BJ (cell line): ENCODE results near the gene SDSL. TPM values are rescaled to one million over a fixed set of nuclear protein-coding genes. Genes with fewer than 3 reads are reported as not detected.
A peak's percentile ranks its signal among the peaks of the same experiment; 100 is the strongest.

Experiments used
- CTCF ChIA-PET: fragments of 350-600 bp; formaldehyde crosslinking; extraction: SDS; loops from one replicate; lab custom pipeline; 2021; ENCODE audit warnings: antibody characterized with exemption, inconsistent platforms; lab: Yijun Ruan, JAX
- POLR2A ChIA-PET: fragments of 300-600 bp; sonication (Branson Sonifier 250); formaldehyde crosslinking; extraction: SDS; loops from one replicate; lab custom pipeline; 2021; ENCODE audit warnings: antibody characterized with exemption; lab: Charles Lee
- DNase-seq: peaks from one replicate; pipeline ENCODE4 v3.0.0-alpha.2; 2011; ENCODE audit warnings: low read depth
- H3K27me3 ChIP-seq: 2 replicates; pipeline ENCODE4 v1.6.0; 2011; ENCODE audit warnings: low read length; ENCODE audit not compliant: control insufficient read depth, insufficient read depth
- H3K36me3 ChIP-seq: 2 replicates; pipeline ENCODE4 v1.5.1; 2011; ENCODE audit warnings: low read length; ENCODE audit not compliant: control insufficient read depth, insufficient read depth
- H3K4me3 ChIP-seq: 2 replicates; pipeline ENCODE4 v1.5.1; 2011; ENCODE audit warnings: low read depth, mild to moderate bottlenecking, control low read depth, low read length
- polyA plus RNA-seq: library from polyadenylated mRNA; depleted of rRNA; stranded (reverse); fragments of >200 nt; gene quantifications from 2 replicates; pipeline ENCODE4 v1.2.3, GENCODE V29; 2011
- TF ChIP-seq, protein P1 (sequence below): IDR thresholded peaks from 2 replicates; pipeline ENCODE4 v1.5.1; 2011; ENCODE audit warnings: low read depth, mild to moderate bottlenecking, control low read depth, inconsistent platforms, low read length, moderate library complexity; ENCODE audit not compliant: insufficient read depth

The SDSL gene
- polyA plus RNA-seq, 1 experiment = 13.2 TPM

- DNase-seq = no peak
- H3K27me3 ChIP-seq = peaks cover 13% of the 10 kb centered on the region
- H3K4me3 ChIP-seq = no peak overlapping the region
- ChIA-PET POLR2A (no interaction called here), CTCF (interaction anchor here (0.6 to 2.5 kb wide), 5 partner anchors 17 to 455 kb away, joined by 3 to 7 read pairs (median 4); no protein-coding TSS in a partner anchor)
- H3K36me3 ChIP-seq = no peaks in the 10 kb centered on the region
- TF ChIP-seq, protein P1, sequence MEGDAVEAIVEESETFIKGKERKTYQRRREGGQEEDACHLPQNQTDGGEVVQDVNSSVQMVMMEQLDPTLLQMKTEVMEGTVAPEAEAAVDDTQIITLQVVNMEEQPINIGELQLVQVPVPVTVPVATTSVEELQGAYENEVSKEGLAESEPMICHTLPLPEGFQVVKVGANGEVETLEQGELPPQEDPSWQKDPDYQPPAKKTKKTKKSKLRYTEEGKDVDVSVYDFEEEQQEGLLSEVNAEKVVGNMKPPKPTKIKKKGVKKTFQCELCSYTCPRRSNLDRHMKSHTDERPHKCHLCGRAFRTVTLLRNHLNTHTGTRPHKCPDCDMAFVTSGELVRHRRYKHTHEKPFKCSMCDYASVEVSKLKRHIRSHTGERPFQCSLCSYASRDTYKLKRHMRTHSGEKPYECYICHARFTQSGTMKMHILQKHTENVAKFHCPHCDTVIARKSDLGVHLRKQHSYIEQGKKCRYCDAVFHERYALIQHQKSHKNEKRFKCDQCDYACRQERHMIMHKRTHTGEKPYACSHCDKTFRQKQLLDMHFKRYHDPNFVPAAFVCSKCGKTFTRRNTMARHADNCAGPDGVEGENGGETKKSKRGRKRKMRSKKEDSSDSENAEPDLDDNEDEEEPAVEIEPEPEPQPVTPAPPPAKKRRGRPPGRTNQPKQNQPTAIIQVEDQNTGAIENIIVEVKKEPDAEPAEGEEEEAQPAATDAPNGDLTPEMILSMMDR = no peak
These were observed 34.6 kb downstream of the SDSL start for GRCh38 chr12:113456761-113457160.

GRCh38 chr12:113457185-113457584 lies 35.0 kb downstream of the SDSL start:
- H3K36me3 ChIP-seq = no peaks in the 10 kb centered on the region
- ChIA-PET POLR2A (no interaction called here), CTCF (interaction anchor here (0.6 to 2.5 kb wide), 7 partner anchors 9 to 455 kb away, joined by 3 to 7 read pairs (median 3); no protein-coding TSS in a partner anchor)
- H3K4me3 ChIP-seq = no peak overlapping the region
- peaks cover 13% of the 10 kb centered on the region for H3K27me3 ChIP-seq
- no peak for DNase-seq
- TF ChIP-seq, protein P1 = no peak

DNA sequence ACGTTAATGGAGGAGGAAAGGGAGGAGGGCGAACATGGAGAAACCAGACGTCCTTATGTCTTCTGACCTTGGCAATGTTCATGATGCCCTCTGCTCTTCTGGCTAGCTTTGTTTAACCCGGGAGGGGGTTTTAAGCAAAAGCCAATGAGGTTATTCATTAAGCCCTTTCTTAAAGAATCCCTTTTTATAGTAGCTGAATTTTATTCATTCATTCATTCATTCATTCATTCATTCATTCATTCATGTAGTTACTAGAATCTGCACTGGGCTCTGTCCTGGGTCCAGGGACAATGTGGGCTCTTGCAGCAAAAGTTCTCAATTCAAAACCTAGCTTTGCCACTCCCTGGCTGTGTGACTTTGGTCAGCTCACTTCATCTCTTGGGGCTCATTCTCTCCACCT lies 35.5 kb downstream of the SDSL start:
- Histone ChIP-seq H3K4me3 (no peak overlapping the region), H3K27me3 (peaks cover 13% of the 10 kb centered on the region), H3K36me3 (no peaks in the 10 kb centered on the region)
- CTCF ChIA-PET = interaction anchor here (1.0 to 2.5 kb wide), 5 partner anchors 8 to 455 kb away, joined by 3 to 7 read pairs (median 3); no protein-coding TSS in a partner anchor
- POLR2A ChIA-PET = no interaction called here
- DNase-seq = no peak
- TF ChIP-seq, protein P1 = no peak

DNA sequence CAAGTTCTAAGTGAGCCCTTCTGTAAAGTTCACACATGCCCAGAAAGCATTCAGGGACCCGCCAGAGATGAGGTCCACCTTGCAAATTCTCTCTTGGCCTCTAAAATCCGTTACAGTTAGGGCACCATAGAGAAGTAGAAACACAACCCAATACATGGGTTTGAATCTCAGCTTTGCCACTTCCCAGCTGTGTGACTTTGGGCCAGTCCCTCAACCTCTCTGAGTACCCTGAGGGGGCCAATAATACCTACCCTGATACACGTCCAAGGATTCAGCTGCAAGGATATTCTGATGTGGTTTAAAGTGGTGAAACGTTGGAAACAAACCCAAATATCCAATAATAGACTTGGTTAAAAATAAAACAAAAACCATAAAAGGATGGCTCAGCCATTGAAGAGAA lies 37.8 kb downstream of the SDSL start:
- H3K36me3 ChIP-seq = no peaks in the 10 kb centered on the region
- H3K4me3 ChIP-seq = no peak overlapping the region
- TF ChIP-seq, protein P1 = no peak
- CTCF ChIA-PET = interaction anchor here (0.8 to 4.5 kb wide), 4 partner anchors 19 to 471 kb away, joined by 3 to 33 read pairs (median 6); no protein-coding TSS in a partner anchor
- peaks cover 35% of the 10 kb centered on the region for H3K27me3 ChIP-seq
- POLR2A ChIA-PET = no interaction called here
- no peak for DNase-seq

DNA sequence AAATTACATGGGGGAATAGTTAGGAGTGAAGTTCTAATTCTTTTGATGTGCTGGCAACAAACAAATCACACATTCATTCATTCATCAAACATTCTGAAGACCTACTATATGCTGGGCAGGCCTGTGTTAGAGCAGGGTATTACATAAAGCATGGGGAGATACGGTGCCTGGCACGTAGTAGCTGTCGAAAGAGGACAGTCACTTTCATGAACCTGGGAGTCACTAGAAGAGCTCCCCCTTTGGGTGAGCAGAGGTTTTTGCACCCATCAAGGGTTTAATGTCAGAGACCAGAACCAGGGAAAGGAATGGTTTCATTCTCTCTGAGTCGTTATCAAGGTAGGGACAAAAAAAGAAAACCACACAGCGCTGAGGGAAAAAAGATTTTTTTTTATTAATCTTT lies 39.5 kb downstream of the SDSL start:
- no peak overlapping the region for H3K4me3 ChIP-seq
- ChIA-PET POLR2A (no interaction called here), CTCF (interaction anchor here (0.6 to 4.5 kb wide), 18 partner anchors 8 to 485 kb away, joined by 3 to 33 read pairs (median 4); no protein-coding TSS in a partner anchor)
- H3K27me3 ChIP-seq = peaks cover 48% of the 10 kb centered on the region
- H3K36me3 ChIP-seq = no peaks in the 10 kb centered on the region
- TF ChIP-seq, protein P1 = peak; percentile 57
- DNase-seq = no peak
